ENCODE measurements around the gene CAPN12.

Gene CAPN12

GRCh38 chr19:38682872-38683392 is 61.3 kb downstream of the CAPN12 start:
- in situ Hi-C loops (cut with MboI; ENCODE audit: low sequenced_read_pairs) = no loop called here

GRCh38 chr19:38682195-38682867 is 61.9 kb downstream of the CAPN12 start:
- in situ Hi-C loops (cut with MboI; ENCODE audit: low sequenced_read_pairs) = no loop called here
